Measurements from ENCODE around the gene ZBTB4. TPM values are rescaled to one million over a fixed set of nuclear protein-coding genes. Genes with fewer than 3 reads are reported as not detected.

ZBTB4 gene
- total and polyA plus RNA-seq, 9 of the 15 experiments (the other 6 are each of a cell fraction or from before 2014, with no cell fraction given), result 0.92 to 6.9 (median 3.3) TPM

GRCh38 chr17:7462474-7463371 is 16.7 kb downstream of the ZBTB4 start:
- BruUV-seq (replicated peaks), result no TSS peak
- intact Hi-C loops (cut with micrococcal nuclease), result no loop called here
- in situ Hi-C loops (cut with MboI), result no loop called here
- Histone ChIP-seq H3K9ac (ENCODE audit: insufficient read depth in 1 of 2, low read depth in 2 of 2, low read length in 2 of 2) (peak overlapping the region in 1 of 2 experiments; percentile 9; a peak in 1 of 4 replicates), H3K4me2 (ENCODE audit: insufficient read depth, low read length) (no peak overlapping the region), H3K4me1 (replicated peaks in 1 of 2; ENCODE audit: control insufficient read depth in 2 of 2, insufficient read depth in 2 of 2, low read length in 2 of 2) (peaks cover 8 to 26% of the 10 kb centered on the region in 2 experiments), H3K79me2 (ENCODE audit: control insufficient read depth, insufficient read depth, low read length) (no peaks in the 10 kb centered on the region), H3K27me3 (ENCODE audit: control insufficient read depth in 2 of 2, insufficient read depth in 2 of 2, low read length in 2 of 2) (no peaks in the 10 kb centered on the region), H3K9me1 (ENCODE audit: control insufficient read depth, insufficient read depth, low read length) (no peaks in the 10 kb centered on the region), H2AFZ (ENCODE audit: low read depth, low read length) (no peak overlapping the region), H3K4me3 (no peak overlapping the region), H3K36me3 (ENCODE audit: control insufficient read depth, insufficient read depth, low read length) (peaks cover 37% of the 10 kb centered on the region; the same call in 1 of the 3 replicates), H3K27ac (ENCODE audit: extremely low read depth, low read depth, low read length) (no peak overlapping the region), H3K9me3 (replicated peaks; ENCODE audit: control insufficient read depth, insufficient read depth, low read depth, low read length) (no peaks in the 10 kb centered on the region), H4K20me1 (replicated peaks; ENCODE audit: control insufficient read depth, insufficient read depth, low read length) (no peaks in the 10 kb centered on the region)
- 87% methylated on average over 13 of the region's 44 CpGs for WGBS (ENCODE audit: insufficient coverage, low coverage, missing lambda C conversion rate)
- POLR2A ChIA-PET, result interaction anchor here (1.0 to 2.3 kb wide), 2 partner anchors 10 to 13 kb away, joined by 3 to 8 read pairs; no protein-coding TSS in a partner anchor
- DNase-seq (ENCODE audit: extremely low read depth in 1 of 4, low spot score in 3 of 4) (no peak), ATAC-seq (no peak; the same call in 2 of the 3 replicates), FAIRE-seq (no peak)
- CTCF ChIA-PET (ENCODE audit: low intra/inter-chr PET ratio), result no interaction called here
- no peak for TF ChIP-seq MYNN (IDR thresholded peaks at IDR 0.05)
- no peak for TF ChIP-seq MYNN (CRISPR knock-in tag; IDR thresholded peaks at IDR 0.05)
- TF ChIP-seq KDM5B (IDR thresholded peaks at IDR 0.05; ENCODE audit: insufficient replicate concordance, low read depth, low read length), result no peak
- no peak for TF ChIP-seq TSC22D4 (tag; IDR thresholded peaks at IDR 0.05)
- TF ChIP-seq ZNF263 (CRISPR knock-in tag; IDR thresholded peaks at IDR 0.05; ENCODE audit: borderline replicate concordance), result peak; percentile 83; the same call in 1 of the 2 replicates
- no peak for TF ChIP-seq ZBTB7A (IDR thresholded peaks at IDR 0.05; ENCODE audit: borderline replicate concordance, control insufficient read depth, low read depth, low read length)
- TF ChIP-seq, protein P1, sequence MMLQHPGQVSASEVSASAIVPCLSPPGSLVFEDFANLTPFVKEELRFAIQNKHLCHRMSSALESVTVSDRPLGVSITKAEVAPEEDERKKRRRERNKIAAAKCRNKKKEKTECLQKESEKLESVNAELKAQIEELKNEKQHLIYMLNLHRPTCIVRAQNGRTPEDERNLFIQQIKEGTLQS (IDR thresholded peaks at IDR 0.05), result no peak
- TF ChIP-seq, protein P1 (CRISPR knock-in tag; conservative IDR thresholded peaks at IDR 0.05), result no peak
- TF ChIP-seq E2F3 (CRISPR knock-in tag; IDR thresholded peaks at IDR 0.05), result no peak
- TF ChIP-seq PCBP2 (IDR thresholded peaks at IDR 0.05; ENCODE audit: low read depth, low read length, poor library complexity, severe bottlenecking), result no peak
- TF ChIP-seq SRSF7 (optimal IDR thresholded peaks at IDR 0.05; ENCODE audit: low read depth, low read length), result no peak
- no peak for TF ChIP-seq JUNB (CRISPR knock-in tag; conservative IDR thresholded peaks at IDR 0.05)
- no peak for TF ChIP-seq ARID2 (IDR thresholded peaks at IDR 0.05)
- no peak for TF ChIP-seq PHB2 (IDR thresholded peaks at IDR 0.05; ENCODE audit: low read depth)
- TF ChIP-seq ILK (tag; IDR thresholded peaks at IDR 0.05; ENCODE audit: borderline replicate concordance, low read depth), result no peak
- TF ChIP-seq TAF7 (tag; IDR thresholded peaks at IDR 0.05), result no peak
- TF ChIP-seq NR1H2 (CRISPR knock-in tag; IDR thresholded peaks at IDR 0.05), result no peak
- TF ChIP-seq POLR2AphosphoS2 (IDR thresholded peaks at IDR 0.05; ENCODE audit: low read length), result peak; percentile 61; the same call in 1 of the 2 replicates
- peak; percentile 36; the same call in 1 of the 2 replicates for TF ChIP-seq POLR2G (IDR thresholded peaks at IDR 0.05; ENCODE audit: low read depth, low read length)
- TF ChIP-seq CBFB (CRISPR knock-in tag; IDR thresholded peaks at IDR 0.05), result no peak
- no peak for TF ChIP-seq ZNF124 (CRISPR knock-in tag; IDR thresholded peaks at IDR 0.05)
- no peak for TF ChIP-seq ZNF785 (CRISPR knock-in tag; IDR thresholded peaks at IDR 0.05)
- no peak for TF ChIP-seq RFX1 (IDR thresholded peaks at IDR 0.05)
- no peak for TF ChIP-seq ZNF644 (tag; IDR thresholded peaks at IDR 0.05; ENCODE audit: low read depth)
